SK-N-SH treated with all-trans-retinoic acid at 6 μM for 48 hours (cell line): ENCODE results near the gene TNFRSF13B.

Experiments
- BACH2 ChIP-seq: fragments of 250-450 bp; sonication (Bioruptor Pico); IDR thresholded peaks from 2 replicates; pipeline ENCODE4 v1.9.0; 2021; ENCODE audit warnings: mild to moderate bottlenecking, borderline replicate concordance
- ESRRG ChIP-seq: fragments of 250-450 bp; sonication (Bioruptor Pico); IDR thresholded peaks from 2 replicates; pipeline ENCODE4 v1.6.1; 2021; ENCODE audit warnings: mild to moderate bottlenecking
- PATZ1 ChIP-seq: fragments of 250-450 bp; sonication (Bioruptor Pico); IDR thresholded peaks from 2 replicates; pipeline ENCODE4 v1.8.0; 2020; ENCODE audit warnings: mild to moderate bottlenecking, moderate library complexity, borderline replicate concordance
- PPARA ChIP-seq: fragments of 250-450 bp; sonication (Bioruptor Pico); IDR thresholded peaks from 2 replicates; pipeline ENCODE4 v1.5.0; 2020; ENCODE audit warnings: mild to moderate bottlenecking, borderline replicate concordance
- RARB ChIP-seq: fragments of 250-450 bp; sonication (Bioruptor Pico); IDR thresholded peaks from 2 replicates; pipeline ENCODE4 v1.8.0; 2021; ENCODE audit warnings: mild to moderate bottlenecking, moderate library complexity
- TCF4 ChIP-seq: fragments of 250-450 bp; sonication (Bioruptor Pico); IDR thresholded peaks from 2 replicates; pipeline ENCODE4 v1.8.0; 2021; ENCODE audit warnings: mild to moderate bottlenecking, moderate library complexity, borderline replicate concordance
- TSHZ2 ChIP-seq: fragments of 250-450 bp; sonication (Bioruptor Pico); IDR thresholded peaks from 2 replicates; pipeline ENCODE4 v1.5.0; 2020; ENCODE audit warnings: mild to moderate bottlenecking, moderate library complexity
- ZFP3 ChIP-seq: fragments of 250-450 bp; sonication (Bioruptor Pico); IDR thresholded peaks from 2 replicates; pipeline ENCODE4 v1.5.0; 2020; ENCODE audit warnings: mild to moderate bottlenecking, moderate library complexity
- ZNF70 ChIP-seq: fragments of 450-650 bp; formaldehyde crosslinking; IDR thresholded peaks from 2 replicates; pipeline ENCODE4 v1.5.0; 2020; ENCODE audit warnings: mild to moderate bottlenecking, moderate library complexity
- ZNF8 ChIP-seq: fragments of 450-650 bp; formaldehyde crosslinking; IDR thresholded peaks from 2 replicates; pipeline ENCODE4 v1.5.0; 2020; ENCODE audit warnings: mild to moderate bottlenecking, moderate library complexity

GRCh38 chr17:16974569-16975276 is 2.8 kb upstream of the TNFRSF13B start:
- TF ChIP-seq ZNF8 (CRISPR knock-in tag) (no peak), ESRRG (CRISPR knock-in tag) (no peak), BACH2 (CRISPR knock-in tag) (no peak), TSHZ2 (no peak), TCF4 (CRISPR knock-in tag) (no peak), RARB (no peak), ZFP3 (CRISPR knock-in tag) (no peak), PPARA (CRISPR knock-in tag) (no peak), ZNF70 (CRISPR knock-in tag) (no peak), PATZ1 (CRISPR knock-in tag) (no peak)
